Peyer's patch (tissue), 4 donors: ENCODE data around the gene ADAMTS16.

ENCODE experiments used
- CTCF ChIP-seq, 6 experiments: fragments of 450-650 bp in 4 of 6; fragments of 200-600 bp in 2 of 6; sonication (generic) in 1 of 6; IDR thresholded peaks; one replicate each; pipeline ENCODE4 v1.5.1; 2017 to 2019; ENCODE audit warnings: antibody characterized with exemption in 6 of 6, mild to moderate bottlenecking in 3 of 6, moderate library complexity in 1 of 6
- POLR2A ChIP-seq, 2 donors: fragments of 450-650 bp; IDR thresholded peaks; one replicate each; pipeline ENCODE4 v1.5.1; 2017; ENCODE audit warnings: antibody characterized with exemption in 2 of 2, mild to moderate bottlenecking in 2 of 2, moderate library complexity in 2 of 2

GRCh38 chr5:5288201-5288600 lies 148.1 kb downstream of the ADAMTS16 start:
- TF ChIP-seq CTCF (IDR thresholded peaks at IDR 0.05) (no peak), POLR2A (IDR thresholded peaks at IDR 0.05) (no peak)
